SH-SY5Y (cell line): ENCODE measurements around the gene FLVCR1.

ENCODE experiments used
- GATA2 ChIP-seq: IDR thresholded peaks from 2 replicates; pipeline ENCODE4 v1.6.1; 2011; ENCODE audit warnings: mild to moderate bottlenecking, low read depth, low read length
- GATA3 ChIP-seq: IDR thresholded peaks from 2 replicates; pipeline ENCODE4 v1.6.1; 2011; ENCODE audit warnings: low read depth, mild to moderate bottlenecking, low read length, moderate library complexity

The FLVCR1 gene

DNA sequence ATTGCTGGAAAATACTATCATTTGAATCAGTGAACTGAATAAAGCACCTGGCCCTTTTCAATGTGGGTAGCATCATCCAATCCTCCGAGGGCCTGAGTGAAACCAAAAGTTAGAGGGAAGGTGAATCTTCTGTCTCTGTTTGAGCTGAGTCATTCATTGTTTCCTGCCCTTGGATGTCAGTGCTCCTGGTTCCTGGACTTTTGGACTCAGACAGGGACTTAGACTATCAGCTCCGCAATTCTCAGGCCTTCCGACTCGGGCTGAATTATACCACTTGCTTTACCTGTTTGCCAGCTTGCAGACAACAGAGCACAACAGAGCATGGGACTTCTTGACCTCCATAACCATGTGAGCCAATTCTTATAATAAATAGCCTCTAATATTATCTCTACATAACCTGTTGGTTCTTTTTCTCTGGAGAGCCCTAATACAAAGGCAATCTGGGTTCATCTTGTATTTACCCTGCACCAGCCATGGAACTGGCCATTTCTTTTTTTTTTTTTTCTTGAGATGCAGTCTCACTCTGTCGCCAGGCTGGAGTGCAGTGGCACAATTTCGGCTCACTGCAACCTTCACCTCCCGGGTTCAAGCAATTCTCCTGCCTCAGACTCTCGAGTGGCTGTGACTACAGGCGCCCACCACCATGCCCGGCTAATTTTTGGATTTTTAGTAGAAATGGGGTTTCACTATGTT is 73.1 kb downstream of the FLVCR1 start:
- TF ChIP-seq GATA2 (no peak), GATA3 (no peak)

DNA sequence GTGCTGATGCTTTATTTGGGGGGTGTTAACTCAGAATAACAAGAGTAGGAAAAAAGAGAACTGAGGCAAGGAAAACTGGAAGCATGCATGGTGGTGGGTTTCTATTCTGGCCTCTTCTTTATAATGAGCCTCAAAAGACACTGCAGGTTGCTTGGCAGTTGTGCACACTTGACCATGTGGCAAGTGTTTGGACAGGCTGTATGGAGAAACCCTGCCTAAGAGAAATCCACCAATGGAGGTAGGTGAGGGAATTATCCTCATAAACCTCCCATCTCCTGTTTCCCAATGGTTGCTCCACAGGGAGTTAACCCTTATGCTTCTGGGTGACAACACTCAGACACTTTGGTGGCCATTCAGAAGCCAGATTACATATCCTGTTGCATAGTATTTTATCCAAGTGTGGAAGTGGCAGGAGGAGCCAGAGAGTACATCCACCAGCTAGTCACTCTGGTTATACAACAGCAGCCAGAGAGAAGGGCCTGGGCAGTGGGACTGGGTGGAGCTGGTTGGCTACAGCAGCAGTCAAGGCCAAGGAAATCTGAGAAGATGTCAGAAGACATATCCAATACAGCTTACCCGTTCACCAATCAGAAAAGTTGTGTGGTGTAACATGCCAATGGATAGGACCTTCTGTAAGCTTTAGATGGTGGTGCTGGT is 75.9 kb downstream of the FLVCR1 start:
- no peak for TF ChIP-seq GATA3

- TF ChIP-seq GATA2 = no peak
- TF ChIP-seq GATA3 = no peak
Measured at GRCh38 chr1:212935387-212935981, 77.4 kb downstream of the FLVCR1 start.

- TF ChIP-seq GATA2 (no peak), GATA3 (no peak)
Measured at GRCh38 chr1:212937034-212937433, 79.0 kb downstream of the FLVCR1 start.

DNA sequence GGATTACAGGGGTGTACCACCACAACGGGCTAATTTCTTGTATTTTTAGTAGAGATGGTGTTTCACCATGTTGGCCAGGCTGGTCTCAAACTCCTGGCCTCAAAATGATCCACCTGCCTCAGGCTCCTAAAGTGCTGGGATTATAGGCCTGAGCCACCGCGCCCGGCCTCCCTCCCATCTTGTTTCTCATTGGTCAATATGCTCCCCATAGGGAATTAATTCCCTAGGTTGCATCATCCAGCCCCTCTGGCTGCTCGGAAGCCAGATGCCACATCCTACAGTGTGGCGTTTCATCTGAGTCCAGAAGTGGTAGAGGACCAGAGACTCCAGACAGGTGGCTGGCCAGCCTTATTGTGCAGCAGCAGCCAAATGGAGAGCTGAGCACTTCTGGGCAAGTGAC is 80.8 kb downstream of the FLVCR1 start:
- no peak for TF ChIP-seq GATA2
- TF ChIP-seq GATA3 = no peak

DNA sequence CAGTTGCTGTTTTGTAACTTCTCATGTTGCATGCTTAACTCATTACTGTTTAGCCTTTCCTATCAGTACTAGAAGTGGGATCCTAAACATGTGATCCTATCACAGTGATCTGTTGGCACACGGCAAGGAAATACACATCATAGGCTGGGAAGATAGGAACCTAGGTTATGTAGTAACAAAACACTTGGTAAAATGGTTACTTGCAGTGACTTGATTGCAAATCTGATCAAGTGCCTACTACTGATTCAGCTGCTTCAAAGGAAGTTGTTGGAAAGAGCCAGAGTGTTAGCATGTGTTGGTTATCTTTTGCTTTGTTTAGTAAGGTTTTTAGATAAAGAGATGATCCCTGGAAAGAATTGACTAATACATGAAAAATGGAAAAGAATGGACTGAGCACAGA is 83.4 kb downstream of the FLVCR1 start:
- TF ChIP-seq GATA2 (no peak), GATA3 (no peak)

- no peak for TF ChIP-seq GATA2
- TF ChIP-seq GATA3 = no peak
Measured at GRCh38 chr1:212942679-212943392, 84.8 kb downstream of the FLVCR1 start.

GRCh38 chr1:212943393-212943710 is 85.3 kb downstream of the FLVCR1 start:
- TF ChIP-seq GATA3 (no peak), GATA2 (no peak)

GRCh38 chr1:212944229-212944901 is 86.3 kb downstream of the FLVCR1 start:
- TF ChIP-seq GATA2 = no peak
- TF ChIP-seq GATA3 = no peak

GRCh38 chr1:212945056-212945455 is 87.0 kb downstream of the FLVCR1 start:
- no peak for TF ChIP-seq GATA3
- TF ChIP-seq GATA2 = no peak

DNA sequence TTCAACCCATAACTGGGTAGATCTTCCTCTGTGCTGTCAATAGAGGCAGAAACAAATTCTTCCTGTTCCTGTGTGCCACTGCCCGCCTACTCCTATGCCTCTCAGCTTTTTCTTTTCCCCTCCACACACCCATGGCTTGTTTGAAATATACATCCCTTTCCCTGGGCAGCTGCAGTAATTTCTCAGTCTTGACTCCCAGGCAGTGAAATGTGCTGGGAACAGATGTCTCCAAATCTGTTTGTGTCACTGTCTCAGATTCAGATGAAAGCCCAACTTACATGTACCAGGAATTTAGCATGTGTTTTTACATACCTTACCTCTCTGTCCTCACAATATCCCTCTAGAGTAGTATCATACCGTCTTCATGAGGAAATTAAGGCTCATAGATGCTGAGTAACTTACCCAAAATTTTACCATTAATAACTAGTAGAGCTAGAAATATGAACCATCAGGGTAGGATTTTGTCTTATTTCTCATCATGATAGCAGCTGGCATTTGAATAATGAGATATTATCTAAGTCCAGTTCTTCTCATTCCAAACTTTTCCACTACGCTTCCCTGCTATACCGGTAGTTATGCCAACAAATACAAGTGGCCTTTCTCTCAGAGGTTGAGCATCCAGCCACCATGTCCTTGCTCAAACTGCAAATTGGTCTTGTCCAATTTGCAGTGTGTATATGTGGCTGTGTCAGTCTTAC is 87.5 kb downstream of the FLVCR1 start:
- TF ChIP-seq GATA3 (no peak), GATA2 (no peak)

- TF ChIP-seq GATA3 (no peak), GATA2 (no peak)
Measured at GRCh38 chr1:212946872-212947271, 88.8 kb downstream of the FLVCR1 start.
